K562 (cell line): Measurements from ENCODE around the gene APBB2. TPM values are rescaled to one million over a fixed set of nuclear protein-coding genes. Genes with fewer than 3 reads are reported as not detected.

Experiments
- ATAC-seq: fragments of 200-7000 bp; cut with Tn5 transposase; 3 replicates; pipeline ENCODE4 v1.9.1; 2020; ENCODE audit warnings: moderate library complexity
- BruUV-seq: library from RNA; stranded (reverse); fragments of 400-500 nt; replicated peaks from 2 replicates; lab custom pipeline; 2021; lab: Mats Ljungman, UMichigan
- CTCF ChIA-PET: fragments of 300-600 bp; formaldehyde crosslinking; extraction: SDS; loops from one replicate; lab custom pipeline; 2021; ENCODE audit warnings: low intra/inter-chr PET ratio; lab: Yijun Ruan, JAX
- POLR2A ChIA-PET: fragments of 300-600, 350-650 bp; sonication (Branson Sonifier 250); formaldehyde crosslinking; extraction: SDS; loops from one replicate; lab custom pipeline; 2021; ENCODE audit warnings: antibody characterized with exemption, inconsistent platforms; lab: Yijun Ruan, JAX
- DNase-seq, 4 experiments: peaks; one replicate each; pipeline versions ENCODE4 v3.0.0 to v3.0.0-alpha.2; 2011 to 2018; ENCODE audit warnings: low spot score in 3 of 4, mixed read lengths in 3 of 4; ENCODE audit errors: extremely low read depth in 1 of 4
- FAIRE-seq: peaks from 2 replicates; lab custom pipeline; 2011; peaks lifted over from hg19 to GRCh38; lab: Jason Lieb, UNC
- H2AFZ ChIP-seq: 2 replicates; pipeline ENCODE4 v1.6.0; 2011; ENCODE audit warnings: low read depth, low read length, control low read depth, inconsistent platforms
- H3K27ac ChIP-seq: fragments of 200-600 bp; 3 replicates; pipeline ENCODE4 v1.8.0; 2011; ENCODE audit warnings: low read depth, mild to moderate bottlenecking, control low read depth, inconsistent platforms, low read length, moderate library complexity, mixed read lengths; ENCODE audit errors: extremely low read depth
- H3K27me3 ChIP-seq, 2 experiments: fragments of 300-600 bp in 1 of 2; 2 replicates in 1 of 2; 3 replicates in 1 of 2; pipeline versions ENCODE4 v1.6.0 to v1.8.0; 2011; ENCODE audit warnings: inconsistent platforms in 2 of 2, low read length in 2 of 2, mild to moderate bottlenecking in 1 of 2, mixed read lengths in 1 of 2, moderate library complexity in 1 of 2; ENCODE audit not compliant: control insufficient read depth in 2 of 2, insufficient read depth in 2 of 2
- H3K36me3 ChIP-seq: fragments of 300-600 bp; 3 replicates; pipeline ENCODE4 v1.8.0; 2011; ENCODE audit warnings: mild to moderate bottlenecking, low read length, inconsistent platforms; ENCODE audit not compliant: control insufficient read depth, insufficient read depth
- H3K4me1 ChIP-seq, 2 experiments: fragments of 200-600 bp in 1 of 2; replicated peaks in 1 of 2; 2 replicates in 1 of 2; 3 replicates in 1 of 2; pipeline versions ENCODE4 v1.5.1 to v1.8.0; 2011; ENCODE audit warnings: inconsistent platforms in 2 of 2, low read length in 2 of 2, mild to moderate bottlenecking in 1 of 2, mixed read lengths in 1 of 2, moderate library complexity in 1 of 2; ENCODE audit not compliant: control insufficient read depth in 2 of 2, insufficient read depth in 2 of 2
- H3K4me2 ChIP-seq: 2 replicates; pipeline ENCODE4 v1.6.1; 2011; ENCODE audit warnings: low read length, control low read depth, inconsistent platforms, mixed read lengths; ENCODE audit not compliant: insufficient read depth
- H3K4me3 ChIP-seq: fragments of 200-600 bp; sonication (generic), shearing (Covaris generic); 2 replicates; pipeline ENCODE4 v1.5.1; 2016; ENCODE audit warnings: control low read depth, inconsistent platforms
- H3K79me2 ChIP-seq: fragments of 200-600 bp; 3 replicates; pipeline ENCODE4 v1.8.0; 2011; ENCODE audit warnings: low read length, inconsistent platforms; ENCODE audit not compliant: control insufficient read depth, insufficient read depth
- H3K9ac ChIP-seq, 2 experiments: 2 replicates each; pipeline versions ENCODE4 v1.6.0 to v1.6.1; 2011; ENCODE audit warnings: low read depth in 2 of 2, low read length in 2 of 2, control low read depth in 1 of 2, inconsistent platforms in 1 of 2, mild to moderate bottlenecking in 1 of 2, mixed read lengths in 1 of 2; ENCODE audit not compliant: insufficient read depth in 1 of 2
- H3K9me1 ChIP-seq: one replicate; pipeline ENCODE4 v1.6.0; 2011; ENCODE audit warnings: inconsistent platforms, mild to moderate bottlenecking, low read length, moderate library complexity; ENCODE audit not compliant: control insufficient read depth, insufficient read depth
- H3K9me3 ChIP-seq: replicated peaks from 2 replicates; pipeline ENCODE4 v1.5.1; 2011; ENCODE audit warnings: low read depth, low read length, inconsistent platforms; ENCODE audit not compliant: control insufficient read depth, insufficient read depth
- H4K20me1 ChIP-seq: replicated peaks from 2 replicates; pipeline ENCODE4 v1.6.1; 2011; ENCODE audit warnings: low read length, inconsistent platforms, mixed read lengths; ENCODE audit not compliant: control insufficient read depth, insufficient read depth
- AFF1 ChIP-seq, 2 experiments: fragments of 450-650 bp; IDR thresholded peaks; 2 replicates each; pipeline ENCODE4 v1.6.1; 2018; ENCODE audit warnings: mild to moderate bottlenecking in 2 of 2, low read depth in 1 of 2; ENCODE audit not compliant: partially characterized antibody in 2 of 2
- DPF2 ChIP-seq: fragments of 450-650 bp; IDR thresholded peaks from 2 replicates; pipeline ENCODE4 v1.6.1; 2016
- EGR1 ChIP-seq: fragments of 450-650 bp; conservative IDR thresholded peaks from 2 replicates; pipeline ENCODE4 v1.6.1; 2017; ENCODE audit warnings: mild to moderate bottlenecking
- NCOA1 ChIP-seq: fragments of 450-650 bp; IDR thresholded peaks from 2 replicates; pipeline ENCODE4 v1.6.1; 2016; ENCODE audit warnings: low read depth
- NFXL1 ChIP-seq: fragments of 450-650 bp; formaldehyde crosslinking; IDR thresholded peaks from 2 replicates; pipeline ENCODE4 v1.4.0; 2021; ENCODE audit warnings: mild to moderate bottlenecking
- NONO ChIP-seq, 2 experiments: fragments of 200-400 bp in 1 of 2; fragments of 450-650 bp in 1 of 2; formaldehyde crosslinking in 1 of 2; IDR thresholded peaks; 2 replicates each; pipeline ENCODE4 v1.6.1; 2017; ENCODE audit warnings: low read depth in 2 of 2, mild to moderate bottlenecking in 2 of 2, moderate library complexity in 2 of 2, low read length in 1 of 2
- NR2F6 ChIP-seq: fragments of 450-650 bp; formaldehyde crosslinking; IDR thresholded peaks from 2 replicates; pipeline ENCODE4 v1.4.0; 2020; ENCODE audit warnings: mild to moderate bottlenecking
- POLR2A ChIP-seq: fragments of 450-650 bp; conservative IDR thresholded peaks from 2 replicates; pipeline ENCODE4 v1.6.1; 2016
- TEAD1 ChIP-seq, 2 experiments: fragments of 450-650 bp in 1 of 2; sonication (generic) in 1 of 2; formaldehyde crosslinking; IDR thresholded peaks; 2 replicates each; pipeline versions ENCODE4 v1.4.0 to v1.8.0; 2020 to 2022; ENCODE audit warnings: mild to moderate bottlenecking in 2 of 2, missing genetic modification reagents in 1 of 2
- ZNF785 ChIP-seq: fragments of 250-450 bp; sonication (Bioruptor Pico); IDR thresholded peaks from 2 replicates; pipeline ENCODE4 v1.4.0; 2020; ENCODE audit warnings: mild to moderate bottlenecking
- WGBS: fragments of 100-300 bp; shearing (Covaris generic); methylation state at CpG from one replicate; pipeline ENCODE4 v1.1.6; 2016; ENCODE audit warnings: low coverage, mixed read lengths; ENCODE audit not compliant: insufficient coverage; ENCODE audit errors: missing lambda C conversion rate; 5-methylcytosine and 5-hydroxymethylcytosine counted together
- in situ Hi-C: fragments of 300-500 bp; cut with MboI; formaldehyde crosslinking; loops from 4 replicates; pipeline ENCODE4 v1.15.0; 2018; ENCODE audit warnings: inconsistent platforms, mixed read lengths
- intact Hi-C: fragments of 100-400 bp; cut with micrococcal nuclease; formaldehyde crosslinking; loops from 2 replicates; pipeline ENCODE4 v1.14.2; 2022
- polyA plus RNA-seq, 8 experiments: library from polyadenylated mRNA; depleted of rRNA in 4 of 8; stranded (reverse) in 5 of 8; unstranded in 3 of 8; fragments of >200 nt; fragmentation: Nextera tagmentation in 2 of 8; fragmentation: Illumina TruSeq in 1 of 8; extraction: Ambion mirVana in 2 of 8; extraction: Trizol in 1 of 8; gene quantifications; 2 replicates each; pipeline versions ENCODE4 v1.2.1 to v1.2.3, GENCODE V29; 2011 to 2014; ENCODE audit warnings: inconsistent platforms in 1 of 8, missing spikeins in 1 of 8
- total RNA-seq, 7 experiments: library from RNA; depleted of rRNA in 6 of 7; stranded (reverse); fragments of >200 nt in 6 of 7; fragmentation: Illumina TruSeq in 2 of 7; extraction: Trizol in 2 of 7; gene quantifications; 2 replicates each; pipeline versions ENCODE4 v1.2.1 to v1.2.3, GENCODE V29; 2011 to 2021; ENCODE audit warnings: low replicate concordance in 1 of 7
- TF ChIP-seq, protein P1 (sequence below), 2 experiments: fragments of 450-650 bp; formaldehyde crosslinking in 1 of 2; IDR thresholded peaks; 2 replicates each; pipeline versions ENCODE4 v1.4.0 to v1.6.1; 2014 to 2020; ENCODE audit warnings: mild to moderate bottlenecking in 2 of 2, borderline replicate concordance in 1 of 2, low read depth in 1 of 2

The APBB2 gene
- total and polyA plus RNA-seq, 9 of the 15 experiments (the other 6 are each of a cell fraction or from before 2014, with no cell fraction given) = 0.08 to 2.1 (median 1.4) TPM

- CTCF ChIA-PET = interaction anchor here (0.6 to 0.7 kb wide), 2 partner anchors 15 to 443 kb away, joined by 3 read pairs; no protein-coding TSS in a partner anchor
- H3K79me2 ChIP-seq = no peaks in the 10 kb centered on the region
- no peak overlapping the region for H3K4me3 ChIP-seq
- H3K9ac ChIP-seq = no peak overlapping the region
- no peaks in the 10 kb centered on the region; the same call in 1 of the 2 replicates for H4K20me1 ChIP-seq
- no peaks in the 10 kb centered on the region for H3K9me3 ChIP-seq
- no peaks in the 10 kb centered on the region for H3K9me1 ChIP-seq
- no peak for FAIRE-seq
- no peaks in the 10 kb centered on the region for H3K36me3 ChIP-seq
- DNase-seq = no peak
- POLR2A ChIA-PET = no interaction called here
- intact Hi-C loops (no loop called here), in situ Hi-C loops (loop anchor here (10.0 kb wide), 1 partner anchor 175 kb away; no protein-coding TSS in a partner anchor)
- no peak for ATAC-seq
- no peak overlapping the region for H3K4me2 ChIP-seq
- 5% methylated on average over 8 of the region's 8 CpGs for WGBS
- no TSS peak for BruUV-seq
- no peaks in the 10 kb centered on the region for H3K4me1 ChIP-seq
- no peak overlapping the region for H2AFZ ChIP-seq
- no peak overlapping the region for H3K27ac ChIP-seq
- peaks cover 7 to 48% of the 10 kb centered on the region in 2 experiments for H3K27me3 ChIP-seq
- TF ChIP-seq DPF2 (no peak), ZNF785 (CRISPR knock-in tag) (no peak), EGR1 (no peak), NFXL1 (CRISPR knock-in tag) (no peak), POLR2A (no peak), NR2F6 (CRISPR knock-in tag) (no peak), NONO (IDR thresholded peaks at IDR 0.05; ENCODE audit: low read depth in 2 of 2, low read length in 1 of 2) (no peak), AFF1 (IDR thresholded peaks at IDR 0.05; ENCODE audit: low read depth in 1 of 2, partially characterized antibody in 2 of 2) (no peak), TEAD1 (CRISPR knock-in tag; IDR thresholded peaks at IDR 0.05) (no peak), NCOA1 (no peak)
- TF ChIP-seq, protein P1, sequence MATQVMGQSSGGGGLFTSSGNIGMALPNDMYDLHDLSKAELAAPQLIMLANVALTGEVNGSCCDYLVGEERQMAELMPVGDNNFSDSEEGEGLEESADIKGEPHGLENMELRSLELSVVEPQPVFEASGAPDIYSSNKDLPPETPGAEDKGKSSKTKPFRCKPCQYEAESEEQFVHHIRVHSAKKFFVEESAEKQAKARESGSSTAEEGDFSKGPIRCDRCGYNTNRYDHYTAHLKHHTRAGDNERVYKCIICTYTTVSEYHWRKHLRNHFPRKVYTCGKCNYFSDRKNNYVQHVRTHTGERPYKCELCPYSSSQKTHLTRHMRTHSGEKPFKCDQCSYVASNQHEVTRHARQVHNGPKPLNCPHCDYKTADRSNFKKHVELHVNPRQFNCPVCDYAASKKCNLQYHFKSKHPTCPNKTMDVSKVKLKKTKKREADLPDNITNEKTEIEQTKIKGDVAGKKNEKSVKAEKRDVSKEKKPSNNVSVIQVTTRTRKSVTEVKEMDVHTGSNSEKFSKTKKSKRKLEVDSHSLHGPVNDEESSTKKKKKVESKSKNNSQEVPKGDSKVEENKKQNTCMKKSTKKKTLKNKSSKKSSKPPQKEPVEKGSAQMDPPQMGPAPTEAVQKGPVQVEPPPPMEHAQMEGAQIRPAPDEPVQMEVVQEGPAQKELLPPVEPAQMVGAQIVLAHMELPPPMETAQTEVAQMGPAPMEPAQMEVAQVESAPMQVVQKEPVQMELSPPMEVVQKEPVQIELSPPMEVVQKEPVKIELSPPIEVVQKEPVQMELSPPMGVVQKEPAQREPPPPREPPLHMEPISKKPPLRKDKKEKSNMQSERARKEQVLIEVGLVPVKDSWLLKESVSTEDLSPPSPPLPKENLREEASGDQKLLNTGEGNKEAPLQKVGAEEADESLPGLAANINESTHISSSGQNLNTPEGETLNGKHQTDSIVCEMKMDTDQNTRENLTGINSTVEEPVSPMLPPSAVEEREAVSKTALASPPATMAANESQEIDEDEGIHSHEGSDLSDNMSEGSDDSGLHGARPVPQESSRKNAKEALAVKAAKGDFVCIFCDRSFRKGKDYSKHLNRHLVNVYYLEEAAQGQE (IDR thresholded peaks at IDR 0.05; ENCODE audit: borderline replicate concordance) = no peak
- TF ChIP-seq, protein P1 (CRISPR knock-in tag; IDR thresholded peaks at IDR 0.05; ENCODE audit: low read depth) = no peak
These were observed 304.9 kb downstream of the APBB2 start for GRCh38 chr4:40909363-40909876.
